ENCODE data around the gene THBD. TPM values are rescaled to one million over a fixed set of nuclear protein-coding genes. Genes with fewer than 3 reads are reported as not detected.
A peak's percentile ranks its signal among the peaks of the same experiment; 100 is the strongest.

The THBD gene
- total RNA-seq, 1 experiment from 2014 or later, result 0.28 TPM

DNA sequence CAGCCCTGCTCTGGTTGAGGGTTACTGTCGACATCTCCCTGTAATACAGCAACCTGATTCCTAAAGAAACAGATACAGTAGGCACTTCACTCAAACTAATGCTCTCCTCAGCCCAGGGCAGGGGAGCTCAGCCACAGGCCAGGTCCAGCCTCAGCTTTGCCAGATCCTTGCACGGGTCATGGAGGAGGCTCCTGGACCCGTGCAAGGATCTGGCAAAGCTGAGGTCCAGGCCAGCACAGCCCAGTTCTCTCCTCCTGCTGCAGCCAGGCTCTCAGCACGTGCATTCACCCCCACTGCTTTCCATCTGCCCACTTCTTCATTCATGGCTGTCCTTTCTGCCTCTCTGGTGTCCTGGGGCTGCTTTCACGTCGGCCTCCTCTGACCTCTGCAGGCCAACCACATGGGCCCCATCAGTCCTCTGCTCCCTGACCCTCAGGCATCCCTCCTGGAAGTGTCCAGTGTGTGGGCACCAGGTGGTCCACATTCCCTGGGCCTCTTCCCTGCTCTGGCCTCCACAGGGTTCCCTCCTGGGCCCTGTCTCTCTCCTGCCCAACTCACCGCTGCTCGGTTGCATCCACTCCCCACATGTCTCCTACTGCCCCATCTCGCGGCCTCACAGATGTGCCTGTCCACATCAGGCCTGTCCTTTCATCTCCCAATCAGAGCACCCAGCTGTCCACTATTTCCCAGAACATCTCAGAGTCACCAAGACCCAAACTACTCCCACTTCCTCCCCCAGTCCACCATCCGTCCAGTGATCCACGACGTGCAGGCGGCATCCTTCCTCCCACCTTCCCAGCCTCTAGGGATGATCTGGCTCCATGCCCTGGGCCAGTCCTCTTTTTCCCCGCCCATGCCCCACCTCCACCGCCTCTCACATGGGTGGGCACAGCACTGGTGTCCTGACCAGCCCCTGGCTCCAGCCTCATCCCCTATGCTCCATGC is 48.4 kb upstream of the THBD start:
- Mint-ChIP-seq H3K27me3 (ENCODE audit: low read depth) (peaks cover 8% of the 10 kb centered on the region; the same call in 1 of the 2 replicates), H3K9me3 (no peaks in the 10 kb centered on the region), H3K4me3 (no peak overlapping the region), H3K27ac (peak overlapping the region in 1 of 3 experiments; percentile 9; a peak in 2 of 7 replicates), H3K36me3 (ENCODE audit: insufficient read depth in 1 of 3, low read depth in 3 of 3) (no peaks in the 10 kb centered on the region), H3K4me1 (peaks cover 8 to 9% of the 10 kb centered on the region in 2 experiments; a peak in 3 of 4 replicates)
- H3K79me1 ChIP-seq (ENCODE audit: insufficient read depth, low read depth, low read length, poor library complexity, severe bottlenecking), result no peaks in the 10 kb centered on the region
- no peaks in the 10 kb centered on the region for H4K20me1 ChIP-seq (ENCODE audit: control insufficient read depth, insufficient read depth, insufficient read length)
- no peak overlapping the region for H3K4ac ChIP-seq (ENCODE audit: low read depth, low read length)
- H3K56ac ChIP-seq (ENCODE audit: insufficient read length, low read depth, low read length), result no peak overlapping the region
- TF ChIP-seq, protein P1, sequence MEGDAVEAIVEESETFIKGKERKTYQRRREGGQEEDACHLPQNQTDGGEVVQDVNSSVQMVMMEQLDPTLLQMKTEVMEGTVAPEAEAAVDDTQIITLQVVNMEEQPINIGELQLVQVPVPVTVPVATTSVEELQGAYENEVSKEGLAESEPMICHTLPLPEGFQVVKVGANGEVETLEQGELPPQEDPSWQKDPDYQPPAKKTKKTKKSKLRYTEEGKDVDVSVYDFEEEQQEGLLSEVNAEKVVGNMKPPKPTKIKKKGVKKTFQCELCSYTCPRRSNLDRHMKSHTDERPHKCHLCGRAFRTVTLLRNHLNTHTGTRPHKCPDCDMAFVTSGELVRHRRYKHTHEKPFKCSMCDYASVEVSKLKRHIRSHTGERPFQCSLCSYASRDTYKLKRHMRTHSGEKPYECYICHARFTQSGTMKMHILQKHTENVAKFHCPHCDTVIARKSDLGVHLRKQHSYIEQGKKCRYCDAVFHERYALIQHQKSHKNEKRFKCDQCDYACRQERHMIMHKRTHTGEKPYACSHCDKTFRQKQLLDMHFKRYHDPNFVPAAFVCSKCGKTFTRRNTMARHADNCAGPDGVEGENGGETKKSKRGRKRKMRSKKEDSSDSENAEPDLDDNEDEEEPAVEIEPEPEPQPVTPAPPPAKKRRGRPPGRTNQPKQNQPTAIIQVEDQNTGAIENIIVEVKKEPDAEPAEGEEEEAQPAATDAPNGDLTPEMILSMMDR (conservative IDR thresholded peaks at IDR 0.05), result no peak
- no peak overlapping the region for H3K9ac ChIP-seq (ENCODE audit: extremely low read depth, insufficient read length, low read length)
- H3K23me2 ChIP-seq (ENCODE audit: insufficient read length, low read depth, low read length, poor library complexity, severe bottlenecking), result no peaks in the 10 kb centered on the region
- H2BK5ac ChIP-seq (ENCODE audit: insufficient read length, low read length), result no peak overlapping the region
- H2BK12ac ChIP-seq (ENCODE audit: insufficient read length, low read depth, low read length), result no peak overlapping the region
- no peak overlapping the region for H3K14ac ChIP-seq (ENCODE audit: insufficient read depth, low read length)
- no peak overlapping the region for H3T11ph ChIP-seq (ENCODE audit: low read length)
- H3K4me1 ChIP-seq (ENCODE audit: insufficient read depth, low read length), result no peaks in the 10 kb centered on the region
- H2BK120ac ChIP-seq (ENCODE audit: low read depth, low read length, poor library complexity, severe bottlenecking), result no peak overlapping the region
- H2BK15ac ChIP-seq (ENCODE audit: low read depth, low read length), result no peak overlapping the region
- H3K27ac ChIP-seq (ENCODE audit: insufficient read length, low read depth, low read length), result no peak overlapping the region
- H3K23ac ChIP-seq (ENCODE audit: insufficient read length, low read depth, low read length), result no peak overlapping the region
- H3K4me2 ChIP-seq (ENCODE audit: insufficient read depth, insufficient read length, low read length), result no peak overlapping the region
- H2BK20ac ChIP-seq (ENCODE audit: low read depth, low read length, poor library complexity, severe bottlenecking), result no peak overlapping the region
- no peak overlapping the region for H4K5ac ChIP-seq (ENCODE audit: insufficient read length, low read depth, low read length)
- WGBS (ENCODE audit: extremely low coverage, insufficient read length, low lambda C conversion rate), result no CpG with 5 or more reads among the region's 16 CpGs
- no peak overlapping the region for H4K91ac ChIP-seq (ENCODE audit: insufficient read length, low read depth, low read length)
- no peak overlapping the region for H2AFZ ChIP-seq (ENCODE audit: low read length)
- H3K18ac ChIP-seq (ENCODE audit: insufficient read length, low read depth, low read length), result no peak overlapping the region
- no peak overlapping the region for H4K8ac ChIP-seq (replicated peaks; ENCODE audit: insufficient read length, low read depth, low read length)
- H3K27me3 ChIP-seq (ENCODE audit: insufficient read depth, low read length), result no peaks in the 10 kb centered on the region
- no peak overlapping the region for H2AK5ac ChIP-seq (ENCODE audit: insufficient read length, low read length)
- no peaks in the 10 kb centered on the region for H3K79me2 ChIP-seq (ENCODE audit: insufficient read depth, low read length)
- no peaks in the 10 kb centered on the region for H3K9me3 ChIP-seq (ENCODE audit: control insufficient read depth, low read depth, low read length)
- DNase-seq, result no peak
